Raji (cell line): ENCODE measurements around the gene ANTXR1.

Source experiments
- POLR2A ChIP-seq: IDR thresholded peaks from 2 replicates; pipeline ENCODE4 v1.6.1; 2011; ENCODE audit warnings: low read depth, low read length, control low read depth; ENCODE audit not compliant: insufficient read depth

Gene ANTXR1

DNA sequence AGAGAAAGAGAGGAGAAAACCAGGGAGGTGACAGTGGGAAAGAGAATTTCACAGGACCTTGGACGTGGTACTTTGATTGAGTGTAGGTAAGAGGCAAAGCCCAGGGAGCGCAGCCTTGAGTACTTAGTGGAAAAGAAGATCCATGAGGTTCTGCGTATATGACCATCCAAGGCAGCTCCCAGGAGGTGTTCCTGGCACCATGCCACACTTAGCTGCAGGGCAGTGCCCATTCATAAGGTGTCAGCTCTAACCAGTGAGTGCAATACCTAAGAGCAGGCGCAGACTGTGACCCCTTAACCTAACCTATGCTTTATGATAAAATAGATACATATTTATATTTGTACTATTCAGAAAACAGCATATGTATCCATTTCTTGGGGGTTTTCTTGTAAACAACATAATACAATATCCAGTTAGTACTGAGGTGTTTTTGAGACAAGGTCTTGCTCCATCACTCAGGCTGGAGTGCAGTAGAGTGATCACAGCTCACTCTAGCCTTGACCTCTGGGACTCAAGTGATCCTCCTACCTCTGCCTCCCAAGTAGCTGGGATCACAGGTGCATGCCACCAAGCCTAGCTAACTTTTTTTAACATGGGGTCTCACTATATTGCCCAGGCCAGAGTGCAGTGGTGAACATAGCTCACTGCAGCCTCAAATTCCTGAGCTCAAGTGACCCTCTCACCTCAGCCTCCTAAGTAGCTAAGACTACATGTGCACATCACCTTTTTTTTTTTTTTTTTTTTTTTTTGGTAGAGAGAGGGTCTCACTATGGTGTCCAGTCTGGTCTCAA is 199.5 kb downstream of the ANTXR1 start:
- TF ChIP-seq POLR2A = no peak

DNA sequence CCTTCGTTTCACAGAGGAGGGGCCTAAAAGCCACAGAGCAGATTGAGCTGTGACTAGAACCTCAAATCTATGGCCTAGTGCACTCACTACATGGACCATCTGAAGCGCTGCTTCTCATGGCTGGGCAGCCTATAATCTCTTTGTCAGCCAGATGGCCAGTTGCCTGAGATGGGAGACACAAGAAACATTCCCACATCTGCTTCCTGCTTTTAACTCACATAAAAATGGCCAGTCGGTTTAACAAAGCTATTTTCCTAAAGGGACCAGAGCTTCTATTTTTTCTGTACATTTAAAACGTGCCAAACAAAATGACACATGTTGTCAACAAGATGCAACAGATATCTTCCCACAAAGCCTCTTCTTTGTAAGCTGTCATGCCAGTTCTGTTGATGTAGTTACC is 200.2 kb downstream of the ANTXR1 start:
- no peak for TF ChIP-seq POLR2A

DNA sequence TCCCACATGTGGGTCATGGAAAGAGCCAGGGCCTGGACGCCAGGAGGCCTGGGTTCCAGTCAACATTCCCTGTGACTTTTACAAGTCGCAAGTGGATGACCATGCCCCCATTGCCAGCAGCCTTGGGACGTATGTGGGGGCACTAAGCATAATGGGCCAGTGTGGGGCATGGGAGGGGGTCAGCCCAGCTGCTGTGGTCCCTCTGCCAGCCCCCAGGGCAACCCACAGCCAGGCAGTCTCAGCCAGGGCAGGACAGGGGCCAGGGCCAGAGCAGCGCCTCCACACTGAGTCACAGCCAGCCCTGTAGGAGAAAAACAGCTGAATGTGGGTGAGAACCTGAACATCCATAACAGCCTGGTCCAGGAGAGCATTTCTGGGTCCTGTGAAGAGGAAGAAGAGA is 200.8 kb downstream of the ANTXR1 start:
- TF ChIP-seq POLR2A = no peak

DNA sequence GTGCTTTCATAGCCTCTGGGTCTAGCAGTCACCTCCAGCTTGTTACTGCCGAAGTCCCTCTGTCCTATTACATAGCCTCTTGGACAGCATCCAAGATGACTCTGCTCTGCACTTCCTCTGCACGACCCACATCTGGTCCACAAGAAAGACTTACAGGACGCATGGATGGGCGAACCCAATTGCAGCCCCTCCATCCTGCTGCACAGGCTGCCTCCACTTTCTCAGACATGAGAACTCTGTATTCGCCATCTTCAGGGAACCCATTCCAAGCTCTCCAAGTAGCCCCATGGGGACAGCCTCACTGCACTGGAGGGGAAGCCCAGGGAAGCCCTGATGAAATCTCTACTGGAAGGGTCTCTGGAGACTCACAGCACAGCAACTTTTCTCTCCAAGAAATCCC is 201.9 kb downstream of the ANTXR1 start:
- TF ChIP-seq POLR2A = no peak

DNA sequence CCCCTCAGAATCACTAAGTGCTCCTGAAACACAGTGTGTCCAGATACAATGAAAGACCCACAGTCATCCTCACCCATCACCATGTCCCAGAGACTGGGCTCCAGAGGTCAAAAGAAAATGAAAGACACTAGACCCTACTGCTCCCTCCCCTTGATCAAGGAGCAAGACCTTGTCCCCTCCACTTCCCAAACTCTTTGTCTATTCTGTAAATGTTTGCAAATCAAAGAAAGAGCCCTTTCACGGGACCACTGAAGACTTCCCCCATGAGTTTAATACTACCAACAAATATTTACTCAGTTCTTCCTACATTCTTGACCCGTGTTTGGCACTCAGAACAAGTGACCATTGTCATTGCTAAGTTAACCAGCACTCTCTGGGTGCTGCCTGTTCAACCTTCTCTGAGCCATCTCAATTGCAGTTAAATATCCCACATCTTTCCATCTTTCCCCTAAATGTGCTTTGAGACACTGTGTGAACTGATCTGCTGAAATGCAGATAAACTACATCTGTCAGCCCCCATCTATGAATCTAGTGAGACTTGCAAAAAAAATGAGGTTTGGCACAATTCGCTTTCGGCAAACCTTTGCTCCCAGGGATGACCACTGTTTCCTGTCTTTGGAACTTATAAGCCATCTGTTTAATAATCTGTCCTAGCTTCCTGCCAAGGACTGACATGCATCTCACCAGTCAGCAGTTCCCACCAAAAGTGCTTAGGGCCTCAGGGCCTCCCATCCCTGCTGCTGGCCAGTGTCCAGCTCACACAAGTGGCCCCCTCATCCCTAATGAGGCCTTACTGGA is 203.8 kb downstream of the ANTXR1 start:
- no peak for TF ChIP-seq POLR2A

DNA sequence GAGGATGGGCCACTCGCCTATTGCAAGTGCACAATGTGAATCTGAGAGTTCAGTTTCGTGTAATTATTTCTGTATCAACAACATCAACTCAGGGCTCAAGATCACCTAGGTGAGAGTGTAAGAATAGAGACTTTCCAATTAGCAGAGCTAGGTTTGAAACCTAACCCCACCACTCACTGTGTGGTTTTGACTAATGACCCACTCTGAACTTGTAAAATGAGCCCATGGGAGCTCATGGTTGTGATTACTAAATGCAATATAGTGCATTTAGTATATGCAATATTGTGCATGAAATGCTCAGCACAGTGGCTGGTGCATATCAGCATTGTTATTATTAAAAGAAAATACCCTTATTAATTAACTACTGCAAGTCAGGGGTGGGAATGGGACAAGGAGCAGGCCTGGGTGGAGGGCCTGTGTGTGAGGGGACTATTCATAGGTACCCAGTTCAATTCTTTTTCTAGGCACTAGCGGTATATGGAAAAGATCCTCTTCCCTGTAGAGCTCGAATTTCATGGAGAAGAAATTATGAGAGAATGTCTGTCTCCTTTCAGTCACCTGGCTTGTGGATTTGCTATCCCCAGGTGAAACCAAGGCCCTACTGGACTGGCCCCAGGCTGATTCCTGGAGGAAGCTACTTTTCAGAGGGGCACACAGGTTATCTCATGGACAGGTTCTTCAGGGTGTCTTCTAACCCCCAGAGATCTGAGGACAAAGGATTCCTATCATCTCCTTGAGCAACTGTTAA is 204.5 kb downstream of the ANTXR1 start:
- TF ChIP-seq POLR2A = no peak

DNA sequence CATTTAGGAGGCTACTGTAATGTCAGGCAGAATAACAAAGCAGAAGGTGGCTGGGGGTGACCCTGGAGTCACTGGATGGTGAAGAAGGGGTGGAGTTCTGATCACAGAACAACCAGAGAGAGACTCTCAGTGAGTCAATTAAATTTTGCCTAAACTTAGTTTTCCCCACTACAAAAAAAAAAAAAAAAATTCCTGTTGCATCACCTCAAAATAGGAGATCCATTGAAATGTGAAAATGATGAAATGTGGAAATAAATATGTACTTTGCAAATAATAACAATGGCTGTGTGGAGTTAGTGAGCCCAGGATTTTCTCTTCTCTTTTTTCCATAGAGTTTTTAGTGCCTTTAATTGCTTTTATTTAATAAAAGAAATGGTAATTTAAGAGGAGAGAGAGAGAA is 208.5 kb downstream of the ANTXR1 start:
- TF ChIP-seq POLR2A = no peak

DNA sequence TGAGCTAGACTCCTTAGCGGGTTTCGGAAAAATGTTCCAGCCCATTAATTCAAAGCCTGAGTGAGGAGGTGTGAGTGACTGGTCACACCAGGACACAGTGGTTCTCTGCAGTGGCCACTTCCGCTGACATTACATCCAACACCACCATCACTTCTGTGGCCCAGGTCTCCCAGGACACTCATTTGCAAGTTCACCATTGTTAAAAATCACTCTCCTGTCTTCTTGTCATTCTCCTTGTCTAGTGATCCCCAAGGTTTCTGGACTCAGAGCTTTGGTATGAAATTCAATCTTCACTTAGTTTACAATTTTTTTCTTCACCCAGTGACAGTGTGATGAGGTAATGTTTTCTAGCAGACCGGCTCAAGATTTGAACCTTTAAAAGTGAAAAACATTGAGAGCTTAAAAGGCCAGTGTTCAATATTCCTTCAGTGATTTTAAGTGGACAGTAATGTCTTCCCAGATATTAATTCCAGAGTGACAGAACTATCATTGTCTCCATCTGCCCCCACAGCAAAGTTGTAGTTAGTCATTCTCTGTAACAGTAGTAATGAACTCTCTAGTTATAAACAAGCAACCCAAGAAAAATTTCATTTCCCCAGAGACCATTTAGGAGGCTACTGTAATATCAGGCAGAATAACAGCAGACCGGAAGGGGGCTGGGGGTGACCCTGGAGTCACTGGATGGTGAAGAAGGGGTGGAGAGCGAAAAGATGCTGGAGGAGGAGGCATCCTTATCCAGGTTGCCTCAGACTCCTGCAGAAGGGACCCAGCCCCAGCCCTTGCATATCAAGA is 209.2 kb downstream of the ANTXR1 start:
- TF ChIP-seq POLR2A = no peak

DNA sequence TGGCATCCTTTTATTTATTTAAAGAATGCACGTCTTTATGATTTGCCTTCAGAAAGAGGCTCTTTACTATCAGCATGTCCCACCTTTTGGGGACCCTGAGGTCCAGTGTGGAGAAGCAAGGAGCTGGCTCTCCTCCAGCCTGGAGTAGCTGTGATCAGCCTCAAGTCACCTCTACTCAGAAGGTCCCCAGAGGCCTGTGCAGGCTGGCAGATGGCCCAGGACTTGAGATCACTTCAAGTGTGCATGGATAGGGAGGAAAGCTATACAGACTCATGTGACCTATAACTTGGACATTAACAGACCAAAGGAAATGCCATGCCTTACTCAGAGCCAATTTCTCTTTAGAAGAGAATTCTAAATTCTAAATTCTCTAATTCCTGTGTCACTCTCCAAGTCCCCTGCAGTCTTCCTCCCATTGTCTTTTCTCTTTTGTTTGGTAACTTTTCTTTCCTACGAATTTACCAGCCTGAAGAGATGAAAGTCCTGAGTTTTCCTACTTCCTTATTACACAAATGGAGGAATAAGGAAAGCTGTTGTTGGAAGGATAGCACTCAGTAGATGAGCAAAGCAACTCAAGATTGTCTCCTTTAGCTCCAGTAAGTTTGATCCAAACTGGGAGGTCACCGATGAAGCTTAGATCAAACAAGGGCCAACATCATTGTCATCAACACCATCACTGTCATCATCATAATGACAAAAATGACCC is 210.1 kb downstream of the ANTXR1 start:
- no peak for TF ChIP-seq POLR2A

DNA sequence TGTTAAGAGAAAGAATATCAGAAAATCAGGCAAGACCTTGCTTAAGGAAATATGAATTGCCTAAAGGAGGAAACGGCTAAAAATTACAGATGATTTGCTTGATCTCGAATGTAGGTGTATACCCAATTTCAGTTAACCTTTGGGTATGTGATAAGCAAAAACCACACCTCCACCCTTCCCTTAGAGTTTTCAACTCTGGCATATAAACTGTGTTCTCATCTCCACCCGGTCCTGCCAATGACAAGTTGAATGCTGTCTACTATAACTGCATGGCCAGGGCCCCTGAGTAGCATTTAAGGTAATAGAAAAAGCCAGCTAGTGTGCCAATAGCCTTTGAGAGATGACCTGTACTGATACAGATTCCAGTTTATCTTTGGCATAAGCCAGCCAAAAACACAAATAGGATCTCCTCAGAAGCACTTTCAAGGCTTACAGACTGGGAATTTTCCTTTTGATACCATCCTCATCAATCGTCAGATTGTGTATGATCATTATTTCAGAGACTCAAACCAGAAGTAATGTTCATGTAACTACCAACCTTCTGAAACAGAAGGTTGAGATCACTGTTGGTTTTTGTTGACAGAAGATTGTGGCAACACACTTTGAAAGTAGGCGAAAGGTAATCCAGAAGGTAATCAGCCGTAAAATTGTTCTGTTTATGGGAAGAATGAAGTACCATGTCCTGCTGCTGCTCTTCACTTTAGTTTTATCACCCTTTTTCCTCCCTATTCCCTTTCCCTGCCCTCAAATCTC is 211.0 kb downstream of the ANTXR1 start:
- TF ChIP-seq POLR2A = no peak

DNA sequence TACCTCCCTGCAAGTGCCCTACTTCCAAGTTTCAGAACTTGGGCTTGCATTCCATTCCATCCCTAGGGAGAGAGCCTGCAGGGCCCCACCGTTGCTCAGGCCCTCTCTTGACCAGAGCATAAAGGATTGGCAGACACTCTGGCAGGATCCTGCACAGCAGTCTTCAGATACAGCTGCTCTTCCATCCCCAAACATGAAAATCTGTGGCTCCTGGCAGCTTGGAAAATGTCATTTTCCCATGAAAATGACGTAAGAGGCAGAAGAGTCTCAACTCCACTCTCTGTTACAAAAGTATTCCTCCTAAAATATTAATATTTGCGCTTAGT is 211.5 kb downstream of the ANTXR1 start:
- no peak for TF ChIP-seq POLR2A

DNA sequence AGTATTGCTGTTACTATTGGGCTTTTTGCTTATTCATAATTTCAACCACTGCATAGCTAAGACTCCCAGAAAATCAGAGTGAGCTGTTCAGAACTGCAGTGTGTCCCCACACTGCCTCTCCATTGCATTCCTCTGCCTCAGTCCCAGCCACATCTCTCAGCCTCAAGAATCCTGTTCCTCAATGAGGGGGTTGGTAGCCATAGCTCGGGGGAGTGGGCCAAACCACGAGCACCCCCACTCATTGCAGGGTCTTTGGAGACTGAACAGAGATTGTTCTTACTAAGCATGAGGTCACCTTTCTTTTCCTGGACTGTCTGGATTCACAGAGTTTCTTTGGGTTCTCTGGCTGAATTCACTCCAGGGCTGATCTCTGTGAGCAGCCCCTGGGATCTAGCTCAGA is 213.0 kb downstream of the ANTXR1 start:
- TF ChIP-seq POLR2A = no peak

DNA sequence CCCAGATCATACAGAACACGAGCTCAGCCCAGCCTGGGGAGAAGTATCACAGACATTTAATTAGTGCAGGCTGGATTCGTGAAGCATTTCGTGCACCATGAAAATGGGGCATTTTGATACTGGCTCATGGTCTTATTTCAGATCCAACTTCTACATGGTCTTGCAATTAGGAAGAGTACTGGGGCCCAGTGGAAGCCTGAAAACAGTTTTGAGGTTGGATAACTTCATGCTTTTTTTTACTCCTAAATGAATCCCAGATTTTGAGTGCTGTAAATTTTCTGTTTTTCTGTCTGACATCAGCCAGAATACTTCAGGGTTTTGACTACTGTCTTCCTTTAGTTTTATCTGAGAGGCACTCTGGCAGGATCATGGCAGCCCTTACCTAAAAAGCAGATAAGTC is 213.9 kb downstream of the ANTXR1 start:
- no peak for TF ChIP-seq POLR2A

DNA sequence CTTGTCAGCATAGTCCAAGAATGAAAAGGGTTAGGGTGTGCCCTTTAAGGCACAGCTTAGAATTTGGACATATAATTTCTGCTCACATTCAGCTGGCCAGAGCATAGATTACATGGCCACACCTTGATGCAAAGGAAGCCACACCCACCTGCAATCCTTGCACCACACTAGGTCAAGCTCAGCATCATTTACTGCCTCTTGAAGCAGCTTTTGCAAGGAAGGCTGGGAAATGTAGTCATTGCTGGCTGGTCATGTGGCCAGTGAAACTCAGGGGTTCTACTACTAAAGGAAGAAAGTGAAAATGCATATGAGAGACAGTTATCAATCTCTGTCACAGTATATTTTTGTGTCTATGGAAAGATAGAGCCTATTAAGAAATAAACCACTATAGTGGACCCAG is 214.7 kb downstream of the ANTXR1 start:
- TF ChIP-seq POLR2A = no peak
